HL-60 (cell line): ENCODE measurements around the gene ULK1.

Experiments
- DNase-seq, 2 experiments: peaks; one replicate each; pipeline ENCODE4 v3.0.0-alpha.2; 2010 to 2020; ENCODE audit warnings: low read depth in 1 of 2, low spot score in 1 of 2
- H3K27ac ChIP-seq: fragments of 250-450 bp; sonication (Bioruptor Pico); replicated peaks from 2 replicates; pipeline ENCODE4 v1.5.1; 2020; ENCODE audit warnings: mild to moderate bottlenecking, moderate library complexity
- H3K27me3 ChIP-seq: fragments of 250-450 bp; sonication (Bioruptor Pico); 2 replicates; pipeline ENCODE4 v1.5.1; 2021; ENCODE audit warnings: mild to moderate bottlenecking, moderate library complexity; ENCODE audit not compliant: insufficient read depth, poor library complexity, severe bottlenecking
- H3K4me3 ChIP-seq: replicated peaks from 2 replicates; pipeline ENCODE4 v1.5.1; 2011; ENCODE audit warnings: mild to moderate bottlenecking, control low read depth, low read length; ENCODE audit not compliant: insufficient read depth
- GABPA ChIP-seq: IDR thresholded peaks from 2 replicates; pipeline ENCODE4 v1.6.1; 2012; ENCODE audit warnings: low read depth
- POLR2AphosphoS5 ChIP-seq: IDR thresholded peaks from 2 replicates; pipeline ENCODE4 v1.6.1; 2012; ENCODE audit warnings: low read depth
- SPI1 ChIP-seq: IDR thresholded peaks from 2 replicates; pipeline ENCODE4 v1.6.1; 2012; ENCODE audit warnings: low read depth, mild to moderate bottlenecking, borderline replicate concordance
- TF ChIP-seq, protein P1 (sequence below): IDR thresholded peaks from 2 replicates; pipeline ENCODE4 v1.6.1; 2012; ENCODE audit warnings: low read depth; ENCODE audit not compliant: insufficient replicate concordance
- TF ChIP-seq, protein P2 (sequence below): IDR thresholded peaks from one replicate; pipeline ENCODE4 v1.5.1; 2011; ENCODE audit warnings: low read length, control low read depth, inconsistent platforms; ENCODE audit not compliant: insufficient read depth

ULK1 gene

DNA sequence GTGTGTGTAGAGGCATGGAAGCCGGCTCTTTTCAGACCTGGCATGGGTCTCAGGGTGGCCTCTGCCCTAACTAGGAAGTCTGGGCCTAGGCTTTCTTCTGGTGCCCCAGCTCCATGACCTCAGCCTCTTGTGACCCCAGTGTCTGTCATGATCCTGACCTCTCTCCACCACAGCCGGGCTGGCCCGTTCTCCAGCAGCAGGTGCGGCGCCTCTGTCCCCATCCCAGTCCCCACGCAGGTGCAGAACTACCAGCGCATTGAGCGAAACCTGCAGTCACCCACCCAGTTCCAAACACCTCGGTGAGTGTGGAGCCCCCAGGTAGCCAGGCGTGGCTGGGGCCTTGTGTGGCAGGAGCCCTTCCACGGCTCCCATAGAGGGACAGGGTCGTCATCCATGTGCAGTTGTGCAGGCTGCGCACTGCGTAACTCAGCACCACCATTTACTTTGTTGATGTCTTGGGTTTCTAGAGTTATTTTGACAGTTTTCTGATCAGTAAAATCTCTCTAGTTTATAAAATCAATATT is 19.8 kb downstream of the ULK1 start:
- TF ChIP-seq SPI1: no peak
- no peak for TF ChIP-seq GABPA
- TF ChIP-seq, protein P1, sequence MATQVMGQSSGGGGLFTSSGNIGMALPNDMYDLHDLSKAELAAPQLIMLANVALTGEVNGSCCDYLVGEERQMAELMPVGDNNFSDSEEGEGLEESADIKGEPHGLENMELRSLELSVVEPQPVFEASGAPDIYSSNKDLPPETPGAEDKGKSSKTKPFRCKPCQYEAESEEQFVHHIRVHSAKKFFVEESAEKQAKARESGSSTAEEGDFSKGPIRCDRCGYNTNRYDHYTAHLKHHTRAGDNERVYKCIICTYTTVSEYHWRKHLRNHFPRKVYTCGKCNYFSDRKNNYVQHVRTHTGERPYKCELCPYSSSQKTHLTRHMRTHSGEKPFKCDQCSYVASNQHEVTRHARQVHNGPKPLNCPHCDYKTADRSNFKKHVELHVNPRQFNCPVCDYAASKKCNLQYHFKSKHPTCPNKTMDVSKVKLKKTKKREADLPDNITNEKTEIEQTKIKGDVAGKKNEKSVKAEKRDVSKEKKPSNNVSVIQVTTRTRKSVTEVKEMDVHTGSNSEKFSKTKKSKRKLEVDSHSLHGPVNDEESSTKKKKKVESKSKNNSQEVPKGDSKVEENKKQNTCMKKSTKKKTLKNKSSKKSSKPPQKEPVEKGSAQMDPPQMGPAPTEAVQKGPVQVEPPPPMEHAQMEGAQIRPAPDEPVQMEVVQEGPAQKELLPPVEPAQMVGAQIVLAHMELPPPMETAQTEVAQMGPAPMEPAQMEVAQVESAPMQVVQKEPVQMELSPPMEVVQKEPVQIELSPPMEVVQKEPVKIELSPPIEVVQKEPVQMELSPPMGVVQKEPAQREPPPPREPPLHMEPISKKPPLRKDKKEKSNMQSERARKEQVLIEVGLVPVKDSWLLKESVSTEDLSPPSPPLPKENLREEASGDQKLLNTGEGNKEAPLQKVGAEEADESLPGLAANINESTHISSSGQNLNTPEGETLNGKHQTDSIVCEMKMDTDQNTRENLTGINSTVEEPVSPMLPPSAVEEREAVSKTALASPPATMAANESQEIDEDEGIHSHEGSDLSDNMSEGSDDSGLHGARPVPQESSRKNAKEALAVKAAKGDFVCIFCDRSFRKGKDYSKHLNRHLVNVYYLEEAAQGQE: no peak
- TF ChIP-seq, protein P2, sequence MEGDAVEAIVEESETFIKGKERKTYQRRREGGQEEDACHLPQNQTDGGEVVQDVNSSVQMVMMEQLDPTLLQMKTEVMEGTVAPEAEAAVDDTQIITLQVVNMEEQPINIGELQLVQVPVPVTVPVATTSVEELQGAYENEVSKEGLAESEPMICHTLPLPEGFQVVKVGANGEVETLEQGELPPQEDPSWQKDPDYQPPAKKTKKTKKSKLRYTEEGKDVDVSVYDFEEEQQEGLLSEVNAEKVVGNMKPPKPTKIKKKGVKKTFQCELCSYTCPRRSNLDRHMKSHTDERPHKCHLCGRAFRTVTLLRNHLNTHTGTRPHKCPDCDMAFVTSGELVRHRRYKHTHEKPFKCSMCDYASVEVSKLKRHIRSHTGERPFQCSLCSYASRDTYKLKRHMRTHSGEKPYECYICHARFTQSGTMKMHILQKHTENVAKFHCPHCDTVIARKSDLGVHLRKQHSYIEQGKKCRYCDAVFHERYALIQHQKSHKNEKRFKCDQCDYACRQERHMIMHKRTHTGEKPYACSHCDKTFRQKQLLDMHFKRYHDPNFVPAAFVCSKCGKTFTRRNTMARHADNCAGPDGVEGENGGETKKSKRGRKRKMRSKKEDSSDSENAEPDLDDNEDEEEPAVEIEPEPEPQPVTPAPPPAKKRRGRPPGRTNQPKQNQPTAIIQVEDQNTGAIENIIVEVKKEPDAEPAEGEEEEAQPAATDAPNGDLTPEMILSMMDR: no peak
- TF ChIP-seq POLR2AphosphoS5: no peak
- Histone ChIP-seq H3K4me3 (no peak overlapping the region), H3K27ac (no peak overlapping the region), H3K27me3 (no peaks in the 10 kb centered on the region)
- DNase-seq: no peak

DNA sequence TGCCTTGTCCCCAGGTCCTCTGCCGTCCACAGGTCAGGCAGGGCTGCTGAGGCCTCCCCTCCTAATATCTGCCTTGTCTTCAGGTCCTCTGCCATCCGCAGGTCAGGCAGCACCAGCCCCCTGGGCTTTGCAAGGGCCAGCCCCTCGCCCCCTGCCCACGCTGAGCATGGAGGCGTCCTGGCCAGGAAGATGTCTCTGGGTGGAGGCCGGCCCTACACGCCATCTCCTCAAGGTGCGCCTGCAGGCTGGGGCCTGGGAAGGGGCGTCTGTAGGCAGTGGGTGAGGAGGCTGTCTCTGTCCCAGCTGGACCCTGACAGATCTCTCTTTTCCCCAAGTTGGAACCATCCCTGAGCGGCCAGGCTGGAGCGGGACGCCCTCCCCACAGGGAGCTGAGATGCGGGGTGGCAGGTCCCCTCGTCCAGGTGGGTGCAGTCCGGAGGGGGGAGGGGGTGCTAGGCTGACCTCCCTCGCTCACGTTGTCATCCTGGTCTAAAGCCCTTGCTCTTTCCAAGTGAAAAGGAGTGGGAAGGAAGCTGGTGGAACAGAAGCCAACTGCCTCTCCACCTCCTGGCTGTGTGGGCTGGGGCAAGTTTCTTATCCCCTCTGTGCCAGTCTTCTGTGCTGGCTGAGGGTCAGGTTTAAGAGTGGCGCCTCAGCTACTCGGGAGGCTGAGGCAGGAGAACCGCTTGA is 20.7 kb downstream of the ULK1 start:
- no peak for DNase-seq
- TF ChIP-seq, protein P1: no peak
- no peak for TF ChIP-seq SPI1
- TF ChIP-seq POLR2AphosphoS5: no peak
- TF ChIP-seq, protein P2: no peak
- no peak for TF ChIP-seq GABPA
- H3K27ac ChIP-seq: no peak overlapping the region
- H3K27me3 ChIP-seq: no peaks in the 10 kb centered on the region
- no peak overlapping the region for H3K4me3 ChIP-seq

DNA sequence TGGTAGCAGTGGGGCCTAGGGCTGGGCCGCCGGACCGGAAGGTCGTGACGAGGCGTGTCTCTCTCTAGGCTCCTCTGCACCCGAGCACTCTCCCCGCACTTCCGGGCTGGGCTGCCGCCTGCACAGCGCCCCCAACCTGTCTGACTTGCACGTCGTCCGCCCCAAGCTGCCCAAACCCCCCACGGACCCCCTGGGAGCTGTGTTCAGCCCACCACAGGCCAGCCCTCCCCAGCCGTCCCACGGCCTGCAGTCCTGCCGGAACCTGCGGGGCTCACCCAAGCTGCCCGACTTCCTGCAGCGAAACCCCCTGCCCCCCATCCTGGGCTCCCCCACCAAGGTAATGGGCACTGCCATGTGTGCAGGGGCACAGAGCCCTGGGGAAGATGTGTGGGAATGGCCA is 21.4 kb downstream of the ULK1 start:
- H3K4me3 ChIP-seq: no peak overlapping the region
- H3K27me3 ChIP-seq: no peaks in the 10 kb centered on the region
- H3K27ac ChIP-seq: no peak overlapping the region
- TF ChIP-seq SPI1 (no peak), POLR2AphosphoS5 (no peak), GABPA (no peak)
- TF ChIP-seq, protein P1: no peak
- TF ChIP-seq, protein P2: no peak
- no peak for DNase-seq
